Neural cell (in vitro differentiated cells): ENCODE measurements around the gene ZNF804B. TPM values are rescaled to one million over a fixed set of nuclear protein-coding genes. Genes with fewer than 3 reads are reported as not detected.
A peak's percentile ranks its signal among the peaks of the same experiment; 100 is the strongest.

ENCODE experiments used
- H2AFZ ChIP-seq: fragments of 200-600, 300-800 bp; sonication (generic), shearing (Covaris generic); 2 replicates; pipeline ENCODE4 v1.6.0; 2014; ENCODE audit warnings: low read depth, mild to moderate bottlenecking, antibody characterized with exemption, low read length, moderate library complexity
- H3F3A ChIP-seq: fragments of 200-600 bp; shearing (Covaris generic); 2 replicates; pipeline ENCODE4 v1.6.1; 2016; ENCODE audit warnings: mild to moderate bottlenecking, moderate library complexity, mixed read lengths, antibody characterized with exemption, low read length; ENCODE audit not compliant: insufficient read depth, poor library complexity, severe bottlenecking
- H3K27ac ChIP-seq: fragments of 200-600, 300-800 bp; sonication (generic), shearing (Covaris generic); 2 replicates; pipeline ENCODE4 v1.5.1; 2014; ENCODE audit warnings: mild to moderate bottlenecking, low read length, moderate library complexity
- H3K27me3 ChIP-seq: fragments of 300-800, 200-600 bp; sonication (generic), shearing (Covaris generic); 2 replicates; pipeline ENCODE4 v1.6.0; 2014; ENCODE audit warnings: mild to moderate bottlenecking, low read depth, low read length, moderate library complexity; ENCODE audit not compliant: insufficient read depth
- H3K36me3 ChIP-seq: fragments of 300-800, 200-600 bp; sonication (generic), shearing (Covaris generic); 2 replicates; pipeline ENCODE4 v1.5.1; 2014; ENCODE audit warnings: mild to moderate bottlenecking, antibody characterized with exemption, low read length, moderate library complexity; ENCODE audit not compliant: insufficient read depth
- H3K4me2 ChIP-seq: fragments of 300-800, 200-600 bp; sonication (generic), shearing (Covaris generic); 2 replicates; pipeline ENCODE4 v1.6.0; 2014; ENCODE audit warnings: mild to moderate bottlenecking, low read length
- H3K4me3 ChIP-seq: fragments of 300-800, 200-600 bp; sonication (generic), shearing (Covaris generic); 2 replicates; pipeline ENCODE4 v1.5.1; 2014; ENCODE audit warnings: mild to moderate bottlenecking, low read length, moderate library complexity
- H3K79me2 ChIP-seq: fragments of 200-600 bp; shearing (Covaris generic); replicated peaks from 2 replicates; pipeline ENCODE4 v1.6.0; 2014; ENCODE audit warnings: mild to moderate bottlenecking, low read length, moderate library complexity; ENCODE audit not compliant: insufficient read depth
- H3K9ac ChIP-seq: fragments of 300-800, 200-600 bp; sonication (generic), shearing (Covaris generic); 2 replicates; pipeline ENCODE4 v1.6.1; 2016; ENCODE audit warnings: mild to moderate bottlenecking, low read length, mixed read lengths
- H3K9me2 ChIP-seq: fragments of 200-600 bp; shearing (Covaris generic); 2 replicates; pipeline ENCODE4 v1.6.1; 2016; ENCODE audit warnings: mild to moderate bottlenecking, low read length, mixed read lengths; ENCODE audit not compliant: insufficient read depth
- H3K9me3 ChIP-seq: fragments of 200-600, 300-800 bp; sonication (generic), shearing (Covaris generic); 2 replicates; pipeline ENCODE4 v1.6.1; 2016; ENCODE audit warnings: mild to moderate bottlenecking, mixed run types, low read length, moderate library complexity, mixed read lengths
- H4K20me1 ChIP-seq: fragments of 200-600 bp; shearing (Covaris generic); 2 replicates; pipeline ENCODE4 v1.6.1; 2016; ENCODE audit warnings: mild to moderate bottlenecking, mixed run types; ENCODE audit not compliant: insufficient read depth
- EP300 ChIP-seq: fragments of 450-650 bp; conservative IDR thresholded peaks from 2 replicates; pipeline ENCODE4 v1.6.1; 2014; ENCODE audit warnings: antibody characterized with exemption, mild to moderate bottlenecking, moderate library complexity; ENCODE audit not compliant: poor library complexity, severe bottlenecking
- EZH2 ChIP-seq: fragments of 200-600, 300-800 bp; shearing (Covaris generic), sonication (generic); IDR thresholded peaks from 2 replicates; pipeline ENCODE4 v1.6.1; 2014; ENCODE audit warnings: antibody characterized with exemption, low read length, borderline replicate concordance, mild to moderate bottlenecking; ENCODE audit not compliant: insufficient read depth, poor library complexity, severe bottlenecking
- MXI1 ChIP-seq: fragments of 450-650 bp; conservative IDR thresholded peaks from 2 replicates; pipeline ENCODE4 v1.6.1; 2014; ENCODE audit warnings: antibody characterized with exemption, mild to moderate bottlenecking; ENCODE audit not compliant: poor library complexity, severe bottlenecking
- POLR2AphosphoS5 ChIP-seq: IDR thresholded peaks from 2 replicates; pipeline ENCODE4 v1.6.1; 2012
- RAD21 ChIP-seq: fragments of 450-650 bp; conservative IDR thresholded peaks from 2 replicates; pipeline ENCODE4 v1.6.1; 2014; ENCODE audit warnings: antibody characterized with exemption, mild to moderate bottlenecking, moderate library complexity
- SMC3 ChIP-seq: fragments of 450-650 bp; conservative IDR thresholded peaks from 2 replicates; pipeline ENCODE4 v1.6.1; 2014; ENCODE audit warnings: antibody characterized with exemption, mild to moderate bottlenecking, moderate library complexity; ENCODE audit not compliant: poor library complexity
- TAF1 ChIP-seq: IDR thresholded peaks from 2 replicates; pipeline ENCODE4 v1.6.1; 2012; ENCODE audit warnings: low read depth
- polyA plus RNA-seq: library from polyadenylated mRNA; depleted of rRNA; stranded (reverse); fragments of >200 nt; gene quantifications from 2 replicates; pipeline ENCODE4 v1.2.3, GENCODE V29; 2014
- TF ChIP-seq, protein P1 (sequence below): IDR thresholded peaks from 2 replicates; pipeline ENCODE4 v1.6.1; 2012; ENCODE audit warnings: borderline replicate concordance
- TF ChIP-seq, protein P2 (sequence below): fragments of 450-650 bp; IDR thresholded peaks from 2 replicates; pipeline ENCODE4 v1.5.1; 2014; ENCODE audit warnings: antibody characterized with exemption, mild to moderate bottlenecking, moderate library complexity; ENCODE audit not compliant: poor library complexity, severe bottlenecking

Gene ZNF804B
- polyA plus RNA-seq, 1 donor from 2014 or later = 0.37 TPM

DNA sequence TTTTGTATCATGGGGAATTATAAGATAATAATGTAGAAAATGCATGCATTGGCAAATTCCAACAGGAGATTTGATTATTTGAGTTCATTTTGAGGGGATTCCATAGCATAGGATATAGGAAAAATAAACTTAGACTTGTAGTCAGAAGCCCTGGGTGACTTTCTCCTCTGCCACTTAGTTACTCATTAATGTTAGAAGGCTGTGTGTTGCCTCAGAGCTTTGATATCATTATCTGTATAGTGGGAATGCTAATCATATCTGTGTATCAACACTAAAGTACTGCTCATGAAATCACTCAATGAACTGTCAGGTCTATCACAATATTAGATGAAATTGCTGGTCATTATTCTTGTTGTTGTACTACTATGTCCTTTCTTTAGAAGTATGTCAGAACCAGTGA, 59.1 kb downstream of the ZNF804B start:
- H3K79me2 ChIP-seq = no peaks in the 10 kb centered on the region
- no peaks in the 10 kb centered on the region for H3K9me3 ChIP-seq
- no peak overlapping the region for H3K4me3 ChIP-seq
- no peak overlapping the region for H3K27ac ChIP-seq
- H3K27me3 ChIP-seq = no peaks in the 10 kb centered on the region
- H2AFZ ChIP-seq = no peak overlapping the region
- no peaks in the 10 kb centered on the region for H3K9me2 ChIP-seq
- no peaks in the 10 kb centered on the region for H3F3A ChIP-seq
- H3K4me2 ChIP-seq = no peak overlapping the region
- H4K20me1 ChIP-seq = no peaks in the 10 kb centered on the region
- no peak overlapping the region for H3K9ac ChIP-seq
- H3K36me3 ChIP-seq = no peaks in the 10 kb centered on the region
- TF ChIP-seq, protein P1, sequence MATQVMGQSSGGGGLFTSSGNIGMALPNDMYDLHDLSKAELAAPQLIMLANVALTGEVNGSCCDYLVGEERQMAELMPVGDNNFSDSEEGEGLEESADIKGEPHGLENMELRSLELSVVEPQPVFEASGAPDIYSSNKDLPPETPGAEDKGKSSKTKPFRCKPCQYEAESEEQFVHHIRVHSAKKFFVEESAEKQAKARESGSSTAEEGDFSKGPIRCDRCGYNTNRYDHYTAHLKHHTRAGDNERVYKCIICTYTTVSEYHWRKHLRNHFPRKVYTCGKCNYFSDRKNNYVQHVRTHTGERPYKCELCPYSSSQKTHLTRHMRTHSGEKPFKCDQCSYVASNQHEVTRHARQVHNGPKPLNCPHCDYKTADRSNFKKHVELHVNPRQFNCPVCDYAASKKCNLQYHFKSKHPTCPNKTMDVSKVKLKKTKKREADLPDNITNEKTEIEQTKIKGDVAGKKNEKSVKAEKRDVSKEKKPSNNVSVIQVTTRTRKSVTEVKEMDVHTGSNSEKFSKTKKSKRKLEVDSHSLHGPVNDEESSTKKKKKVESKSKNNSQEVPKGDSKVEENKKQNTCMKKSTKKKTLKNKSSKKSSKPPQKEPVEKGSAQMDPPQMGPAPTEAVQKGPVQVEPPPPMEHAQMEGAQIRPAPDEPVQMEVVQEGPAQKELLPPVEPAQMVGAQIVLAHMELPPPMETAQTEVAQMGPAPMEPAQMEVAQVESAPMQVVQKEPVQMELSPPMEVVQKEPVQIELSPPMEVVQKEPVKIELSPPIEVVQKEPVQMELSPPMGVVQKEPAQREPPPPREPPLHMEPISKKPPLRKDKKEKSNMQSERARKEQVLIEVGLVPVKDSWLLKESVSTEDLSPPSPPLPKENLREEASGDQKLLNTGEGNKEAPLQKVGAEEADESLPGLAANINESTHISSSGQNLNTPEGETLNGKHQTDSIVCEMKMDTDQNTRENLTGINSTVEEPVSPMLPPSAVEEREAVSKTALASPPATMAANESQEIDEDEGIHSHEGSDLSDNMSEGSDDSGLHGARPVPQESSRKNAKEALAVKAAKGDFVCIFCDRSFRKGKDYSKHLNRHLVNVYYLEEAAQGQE = no peak
- TF ChIP-seq EZH2 (no peak), POLR2AphosphoS5 (no peak), SMC3 (no peak), EP300 (no peak)

DNA sequence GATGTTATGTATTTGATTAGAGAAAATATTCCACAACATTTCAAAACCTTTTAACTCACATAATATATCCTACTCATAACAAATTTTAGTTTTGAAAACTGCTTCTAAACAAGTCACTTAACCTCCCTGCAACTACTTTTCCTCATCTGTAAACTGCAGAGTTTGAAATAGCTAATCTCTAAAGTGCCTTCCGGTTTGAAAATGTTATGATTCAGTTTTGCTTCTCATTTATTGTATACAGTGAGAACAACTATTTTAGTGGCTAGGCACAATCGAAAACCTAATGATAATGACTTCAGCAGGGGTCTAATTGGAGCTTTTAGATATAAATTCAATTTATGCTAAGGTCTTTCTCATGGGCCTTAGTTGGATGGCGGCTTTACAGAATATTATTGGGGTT, 66.7 kb downstream of the ZNF804B start:
- H3K27ac ChIP-seq = no peak overlapping the region
- H3K79me2 ChIP-seq = no peaks in the 10 kb centered on the region
- H3K9me3 ChIP-seq = no peaks in the 10 kb centered on the region
- H3K27me3 ChIP-seq = no peaks in the 10 kb centered on the region
- no peaks in the 10 kb centered on the region for H3K9me2 ChIP-seq
- no peaks in the 10 kb centered on the region for H3K36me3 ChIP-seq
- H3K4me2 ChIP-seq = no peak overlapping the region
- TF ChIP-seq, protein P2, sequence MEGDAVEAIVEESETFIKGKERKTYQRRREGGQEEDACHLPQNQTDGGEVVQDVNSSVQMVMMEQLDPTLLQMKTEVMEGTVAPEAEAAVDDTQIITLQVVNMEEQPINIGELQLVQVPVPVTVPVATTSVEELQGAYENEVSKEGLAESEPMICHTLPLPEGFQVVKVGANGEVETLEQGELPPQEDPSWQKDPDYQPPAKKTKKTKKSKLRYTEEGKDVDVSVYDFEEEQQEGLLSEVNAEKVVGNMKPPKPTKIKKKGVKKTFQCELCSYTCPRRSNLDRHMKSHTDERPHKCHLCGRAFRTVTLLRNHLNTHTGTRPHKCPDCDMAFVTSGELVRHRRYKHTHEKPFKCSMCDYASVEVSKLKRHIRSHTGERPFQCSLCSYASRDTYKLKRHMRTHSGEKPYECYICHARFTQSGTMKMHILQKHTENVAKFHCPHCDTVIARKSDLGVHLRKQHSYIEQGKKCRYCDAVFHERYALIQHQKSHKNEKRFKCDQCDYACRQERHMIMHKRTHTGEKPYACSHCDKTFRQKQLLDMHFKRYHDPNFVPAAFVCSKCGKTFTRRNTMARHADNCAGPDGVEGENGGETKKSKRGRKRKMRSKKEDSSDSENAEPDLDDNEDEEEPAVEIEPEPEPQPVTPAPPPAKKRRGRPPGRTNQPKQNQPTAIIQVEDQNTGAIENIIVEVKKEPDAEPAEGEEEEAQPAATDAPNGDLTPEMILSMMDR = no peak
- TF ChIP-seq SMC3 = no peak
- TF ChIP-seq TAF1 = no peak
- no peak for TF ChIP-seq POLR2AphosphoS5
- no peaks in the 10 kb centered on the region for H4K20me1 ChIP-seq
- H3F3A ChIP-seq = no peaks in the 10 kb centered on the region
- no peak overlapping the region for H2AFZ ChIP-seq
- H3K4me3 ChIP-seq = no peak overlapping the region
- no peak overlapping the region for H3K9ac ChIP-seq

DNA sequence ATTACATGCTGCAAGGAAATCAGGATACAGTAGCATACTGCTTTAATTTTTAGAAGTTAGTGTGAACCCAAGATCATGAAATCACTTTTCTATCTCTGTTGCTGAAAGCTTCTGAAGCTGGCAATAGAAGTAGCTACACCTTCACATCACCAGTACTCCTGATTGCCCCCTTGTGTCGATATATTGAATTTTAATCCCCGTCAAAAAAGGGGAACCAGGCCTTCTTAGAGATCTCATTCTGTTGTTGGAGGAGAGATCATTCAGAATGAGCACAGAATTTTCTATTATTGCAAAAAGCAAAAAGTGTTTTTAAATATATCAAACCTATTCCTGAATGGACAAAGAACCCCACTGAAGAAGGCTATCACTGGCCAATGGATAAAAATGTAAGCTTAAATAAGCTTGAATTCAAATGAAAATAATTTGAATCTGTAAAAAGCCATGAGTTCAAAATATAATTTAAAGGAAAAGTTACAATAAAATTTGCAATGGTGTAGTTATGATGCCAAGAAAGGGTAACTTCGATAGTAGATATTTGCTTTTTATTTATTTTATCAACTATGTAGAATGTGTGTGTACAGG, 75.7 kb downstream of the ZNF804B start:
- Histone ChIP-seq H3K9me3 (no peaks in the 10 kb centered on the region), H3K9ac (no peak overlapping the region), H3K4me2 (no peak overlapping the region), H3F3A (no peaks in the 10 kb centered on the region), H3K27ac (no peak overlapping the region), H4K20me1 (no peaks in the 10 kb centered on the region), H3K4me3 (no peak overlapping the region), H3K36me3 (no peaks in the 10 kb centered on the region), H3K27me3 (no peaks in the 10 kb centered on the region), H3K9me2 (no peaks in the 10 kb centered on the region), H3K79me2 (no peaks in the 10 kb centered on the region), H2AFZ (no peak overlapping the region)
- TF ChIP-seq, protein P2 = peak; percentile 44
- no peak for TF ChIP-seq RAD21
- TF ChIP-seq POLR2AphosphoS5 = no peak
- no peak for TF ChIP-seq TAF1
- TF ChIP-seq SMC3 = peak; percentile 50
- no peak for TF ChIP-seq MXI1
